Activated T-cell treated with anti-CD3 and anti-CD28 coated beads, Interleukin-2, amount 50 U/mL, for 1 hour (primary cell): ENCODE data around the gene ZNHIT6.
"Not testable (repeated sequence)": the region's sequence is repeated elsewhere in the genome, so short reads cannot be mapped to it uniquely, and the experiment has no call there.

ENCODE experiments used
- DNase-seq: peaks from one replicate; pipeline ENCODE4 v3.0.0-alpha.2; 2020

The ZNHIT6 gene, protein sequence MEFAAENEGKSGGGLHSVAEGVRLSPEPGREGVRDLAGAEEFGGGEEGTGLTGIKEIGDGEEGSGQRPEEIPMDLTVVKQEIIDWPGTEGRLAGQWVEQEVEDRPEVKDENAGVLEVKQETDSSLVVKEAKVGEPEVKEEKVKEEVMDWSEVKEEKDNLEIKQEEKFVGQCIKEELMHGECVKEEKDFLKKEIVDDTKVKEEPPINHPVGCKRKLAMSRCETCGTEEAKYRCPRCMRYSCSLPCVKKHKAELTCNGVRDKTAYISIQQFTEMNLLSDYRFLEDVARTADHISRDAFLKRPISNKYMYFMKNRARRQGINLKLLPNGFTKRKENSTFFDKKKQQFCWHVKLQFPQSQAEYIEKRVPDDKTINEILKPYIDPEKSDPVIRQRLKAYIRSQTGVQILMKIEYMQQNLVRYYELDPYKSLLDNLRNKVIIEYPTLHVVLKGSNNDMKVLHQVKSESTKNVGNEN

DNA sequence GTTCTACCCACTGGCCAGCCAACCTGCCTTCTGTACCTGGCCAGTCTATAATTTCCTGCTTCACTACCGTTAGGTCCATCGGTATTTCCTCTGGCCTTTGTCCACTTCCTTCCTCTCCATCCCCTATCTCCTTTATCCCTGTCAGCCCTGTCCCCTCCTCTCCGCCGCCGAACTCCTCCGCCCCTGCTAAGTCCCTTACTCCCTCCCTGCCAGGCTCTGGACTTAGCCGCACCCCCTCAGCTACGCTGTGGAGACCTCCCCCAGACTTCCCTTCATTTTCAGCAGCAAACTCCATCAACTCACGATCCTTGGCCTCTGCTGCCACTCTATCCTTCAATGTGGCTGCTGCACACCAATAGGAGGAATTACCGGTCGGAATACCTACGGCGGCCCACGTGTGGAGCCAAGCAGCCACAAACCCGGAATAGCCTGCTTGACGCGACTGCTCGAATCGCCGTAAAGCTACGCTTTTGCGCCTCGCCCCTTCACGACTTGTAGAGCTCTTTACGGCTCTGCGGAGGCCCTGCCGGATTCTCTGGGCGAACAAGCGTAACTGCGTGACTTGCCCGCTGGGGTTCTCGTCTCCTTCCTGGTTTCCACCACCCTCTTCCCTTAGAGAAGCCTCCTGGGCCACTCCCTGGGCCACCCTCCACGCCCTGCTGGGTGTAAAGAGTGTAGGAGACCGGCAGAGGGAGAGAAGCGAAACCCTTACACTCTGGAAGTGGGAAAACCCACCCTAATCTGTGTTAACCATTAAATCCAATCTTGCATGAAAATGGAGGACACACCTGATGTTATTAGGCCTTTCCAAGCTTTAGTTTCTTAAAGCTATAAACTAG lies at the start of gene ZNHIT6:
Gene ZNHIT6, minus strand, starts transcription at position 444 of the 839 bp plus-strand sequence. Its CDS starts 149 bp downstream, at position 295.
- peak; percentile 81 for DNase-seq

DNA sequence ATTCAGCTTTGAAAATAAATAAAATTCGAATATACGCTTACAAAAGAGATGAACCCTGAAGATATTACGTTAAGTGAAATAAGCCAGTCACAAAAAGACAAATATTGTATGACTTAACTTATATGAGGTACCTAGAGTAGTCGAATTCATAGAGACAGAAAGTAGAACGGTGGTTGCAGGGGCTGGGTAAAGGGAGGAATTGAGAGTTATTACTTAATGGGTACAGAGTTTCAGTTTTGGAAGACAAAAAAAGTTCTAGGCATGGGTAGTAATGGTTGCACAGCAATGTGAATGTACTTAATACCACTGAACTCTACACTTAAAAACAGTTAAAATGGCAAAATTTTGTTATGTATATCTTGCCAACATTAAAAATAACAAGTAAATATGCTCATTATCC lies 48.6 kb upstream of the ZNHIT6 start:
- DNase-seq: no peak

DNA sequence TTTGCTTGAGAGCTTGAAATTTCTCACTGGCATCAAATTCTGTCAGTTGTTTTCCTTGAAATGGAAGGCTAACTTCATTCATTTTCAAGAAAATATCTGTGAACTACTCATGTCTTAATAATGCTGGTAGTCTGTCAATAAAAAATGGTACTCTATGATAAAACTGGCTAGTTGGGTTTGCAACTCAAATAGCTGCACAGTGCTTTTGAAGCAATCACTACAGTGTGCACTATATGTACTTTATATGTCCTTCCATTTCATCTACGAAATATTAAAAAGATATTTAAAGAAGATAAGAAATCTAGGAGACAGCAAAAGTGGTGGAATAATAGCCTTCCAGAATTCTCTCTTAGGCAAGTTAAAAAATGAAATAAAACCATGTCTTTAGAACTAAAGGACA lies 39.9 kb upstream of the ZNHIT6 start:
- DNase-seq: no peak

DNA sequence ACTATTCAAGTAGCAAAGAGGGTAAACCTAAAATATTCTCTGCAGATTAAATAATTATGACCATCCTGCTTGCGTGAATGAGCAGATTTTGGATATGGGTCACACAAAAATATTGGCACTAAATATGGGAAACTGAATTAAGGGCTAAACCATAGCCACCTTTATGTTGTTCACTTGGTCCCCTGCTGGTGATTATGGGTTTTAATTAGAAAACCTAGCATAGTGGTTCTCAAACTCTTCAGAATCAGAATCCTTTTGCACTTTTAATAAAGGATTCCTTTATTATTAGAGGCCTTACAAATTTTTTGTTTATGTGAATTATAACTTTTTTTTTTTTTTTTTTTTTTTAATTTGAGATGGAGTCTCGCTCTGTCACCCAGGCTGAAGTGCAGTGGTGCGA lies 38.5 kb upstream of the ZNHIT6 start:
- no peak for DNase-seq

DNA sequence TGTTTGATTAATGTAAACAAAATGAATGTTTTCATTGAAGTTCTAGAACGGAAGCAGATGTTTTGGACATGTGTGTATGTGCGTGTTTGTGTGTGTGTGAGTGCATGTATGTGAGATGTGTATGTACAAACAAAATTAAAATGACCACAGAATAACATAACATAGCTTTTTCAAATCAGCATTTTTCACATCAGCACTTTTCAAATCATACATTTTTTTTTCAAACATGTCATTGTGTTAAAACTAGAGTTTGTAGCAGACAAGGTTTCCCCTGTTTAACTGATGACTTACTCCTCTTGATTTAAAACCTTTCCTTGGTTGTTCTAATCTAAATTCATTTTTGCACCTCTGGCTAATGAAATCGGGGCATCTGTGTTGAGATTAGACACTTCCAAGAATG lies 35.6 kb upstream of the ZNHIT6 start:
- no peak for DNase-seq

DNA sequence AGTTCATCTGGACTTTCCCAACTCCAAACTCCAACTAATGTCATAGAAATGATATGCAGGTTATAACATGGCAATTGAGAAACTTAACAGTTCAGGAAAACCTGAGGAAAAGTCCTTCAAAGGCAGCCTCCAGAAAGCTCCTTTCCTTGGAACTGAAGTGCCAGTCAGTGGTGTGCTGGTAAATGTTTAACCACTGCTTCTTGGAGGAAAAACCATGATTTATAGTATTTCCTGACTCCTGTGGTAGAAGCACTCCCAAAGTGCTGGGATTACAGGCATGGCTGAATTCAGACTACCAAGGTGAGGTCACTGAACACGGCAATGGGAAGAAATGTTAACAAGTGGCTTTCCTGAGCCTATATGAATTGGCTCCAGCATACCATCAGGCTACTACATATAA lies 26.7 kb upstream of the ZNHIT6 start:
- DNase-seq: no peak

DNA sequence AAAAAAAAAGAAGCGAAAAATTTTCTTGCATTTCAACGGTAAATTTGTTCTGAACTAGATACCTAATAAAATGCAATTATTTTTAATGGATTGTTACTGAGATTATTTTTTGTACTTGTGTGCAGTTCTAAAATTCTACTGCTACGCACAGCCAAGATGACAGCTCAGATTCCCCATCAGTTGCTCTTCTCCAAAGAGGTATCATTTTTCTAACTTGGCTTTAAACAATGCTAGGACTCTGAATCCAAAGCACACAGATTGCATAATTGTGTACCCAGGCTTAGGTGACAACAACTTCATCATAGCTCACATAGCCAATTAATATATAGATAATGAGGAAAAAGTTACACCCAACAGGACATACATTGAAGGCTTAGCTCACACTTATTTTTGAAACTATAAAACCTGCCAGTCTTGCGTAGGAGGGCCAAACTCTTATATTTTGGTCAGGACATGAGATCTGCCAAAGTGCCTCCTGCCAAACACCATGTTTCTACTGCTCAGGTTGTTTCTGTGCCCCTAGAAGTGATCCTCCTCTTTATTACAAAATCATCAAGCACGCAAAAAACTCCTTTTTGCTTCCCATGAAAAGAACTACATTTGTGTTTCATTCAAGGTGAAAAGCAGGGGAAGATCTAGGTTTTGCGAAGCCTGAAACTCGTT lies 10.6 kb upstream of the ZNHIT6 start:
- no peak for DNase-seq

DNA sequence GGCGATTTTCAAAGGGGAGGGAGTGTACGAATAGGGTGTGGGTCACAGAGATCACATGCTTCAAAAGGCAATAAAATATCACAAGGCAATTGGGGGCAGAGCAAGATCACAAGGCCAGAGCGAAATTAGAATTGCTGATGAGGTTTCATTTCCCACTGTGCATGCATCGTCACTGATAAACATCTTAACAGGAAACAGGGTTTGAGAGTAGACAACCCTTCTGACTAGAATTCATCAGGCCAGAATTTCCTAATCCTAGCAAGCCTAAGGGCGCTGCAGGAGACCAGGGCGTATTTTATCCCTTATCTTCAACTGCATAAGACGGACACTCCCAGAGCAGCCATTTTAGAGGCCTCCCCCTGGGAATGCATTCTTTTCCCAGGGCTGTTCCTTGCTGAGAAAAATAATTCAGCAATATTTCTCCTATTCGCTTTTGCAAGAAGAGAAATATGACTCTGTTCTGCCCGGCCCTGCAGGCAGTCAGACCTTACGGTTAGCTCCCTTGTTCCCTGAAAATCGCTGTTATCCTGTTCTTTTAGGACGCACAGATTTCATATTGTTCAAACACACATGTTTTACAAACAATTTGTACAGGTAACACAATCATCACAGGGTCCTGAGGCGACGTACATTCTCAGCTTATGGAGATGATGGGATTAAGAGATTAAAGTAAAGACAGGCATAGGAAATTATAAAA lies 6.3 kb upstream of the ZNHIT6 start:
- not testable (repeated sequence) for DNase-seq

DNA sequence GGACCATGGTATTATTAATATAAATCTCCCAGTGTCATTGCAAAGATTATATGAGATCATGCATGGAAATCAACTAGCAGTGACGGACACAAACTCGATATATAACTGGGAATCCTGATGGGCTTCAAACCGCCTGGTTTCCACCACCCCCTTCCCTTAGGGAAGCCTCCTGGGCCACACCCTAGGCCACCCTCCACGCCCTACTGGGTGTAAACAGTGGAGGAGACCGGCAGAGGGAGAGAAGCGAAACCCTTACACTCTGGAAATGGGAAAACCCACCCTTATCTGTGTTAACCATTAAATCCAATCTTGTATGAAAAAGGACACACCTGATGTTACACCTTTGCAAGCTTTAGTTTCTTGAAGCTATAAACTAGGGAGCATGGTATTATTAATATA lies 595 bp upstream of the ZNHIT6 start:
- DNase-seq: peak; percentile 19

DNA sequence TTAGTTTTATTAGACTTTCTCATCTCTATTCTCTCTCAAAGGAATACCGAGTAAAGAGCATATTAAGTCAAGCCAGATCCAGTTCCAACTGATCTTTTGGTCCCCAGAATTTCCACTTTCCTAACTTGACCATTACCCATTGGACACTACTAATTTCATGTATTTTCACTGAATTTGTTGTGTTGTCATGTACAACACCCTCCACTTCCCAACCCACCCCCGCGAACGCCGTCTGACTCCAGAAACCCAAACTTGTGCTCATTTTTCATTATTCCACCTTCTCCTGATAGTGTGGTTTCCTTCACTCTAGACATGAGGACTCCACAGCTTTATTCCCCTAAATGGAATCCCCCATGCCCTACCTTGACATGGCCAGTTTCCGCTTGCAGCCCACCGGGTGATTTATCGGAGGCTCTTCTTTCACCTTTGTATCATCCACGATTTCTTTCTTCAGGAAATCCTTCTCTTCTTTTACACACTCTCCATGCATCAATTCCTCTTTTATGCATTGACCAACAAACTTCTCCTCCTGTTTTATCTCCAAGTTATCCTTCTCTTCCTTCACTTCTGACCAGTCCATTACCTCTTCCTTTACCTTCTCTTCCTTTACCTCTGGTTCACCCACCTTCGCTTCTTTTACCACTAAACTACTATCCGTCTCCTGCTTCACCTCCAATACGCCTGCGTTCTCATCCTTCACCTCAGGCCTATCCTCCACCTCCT lies 805 bp downstream of the ZNHIT6 start:
- no peak for DNase-seq

DNA sequence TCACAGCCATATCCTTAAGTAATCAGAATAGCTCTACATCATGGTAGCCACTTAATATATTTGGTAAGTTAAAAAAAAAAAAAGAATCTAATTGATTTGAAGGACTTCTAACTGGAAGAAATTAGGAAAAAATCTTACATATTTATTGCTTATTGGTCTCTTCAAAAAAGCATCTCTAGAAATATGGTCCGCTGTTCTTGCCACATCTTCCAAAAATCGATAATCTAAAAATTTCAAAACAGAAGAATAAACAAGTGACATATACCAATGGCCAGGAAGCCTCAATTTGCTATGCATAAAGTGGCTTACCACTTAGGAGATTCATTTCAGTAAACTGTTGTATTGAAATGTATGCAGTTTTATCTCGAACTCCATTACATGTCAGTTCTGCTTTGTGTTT lies 2.3 kb downstream of the ZNHIT6 start:
- DNase-seq: no peak

DNA sequence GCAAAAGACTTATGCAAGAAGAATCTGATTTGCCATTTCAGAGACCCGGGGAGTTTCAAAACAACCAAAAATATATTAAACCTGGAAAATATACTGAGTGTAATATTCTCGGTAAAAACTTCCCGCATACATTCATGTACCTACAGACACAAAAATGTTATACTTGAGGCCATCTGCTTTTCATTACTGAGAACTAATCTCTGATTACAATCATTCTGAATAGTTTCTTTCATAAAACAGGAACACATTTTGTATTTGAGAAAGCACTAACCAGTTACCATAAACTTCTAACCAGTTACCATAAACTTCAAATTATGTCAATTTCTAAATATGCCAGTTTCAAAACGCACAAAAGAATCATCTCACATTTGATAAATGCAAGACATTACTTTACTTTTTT lies 7.8 kb downstream of the ZNHIT6 start:
- no peak for DNase-seq

DNA sequence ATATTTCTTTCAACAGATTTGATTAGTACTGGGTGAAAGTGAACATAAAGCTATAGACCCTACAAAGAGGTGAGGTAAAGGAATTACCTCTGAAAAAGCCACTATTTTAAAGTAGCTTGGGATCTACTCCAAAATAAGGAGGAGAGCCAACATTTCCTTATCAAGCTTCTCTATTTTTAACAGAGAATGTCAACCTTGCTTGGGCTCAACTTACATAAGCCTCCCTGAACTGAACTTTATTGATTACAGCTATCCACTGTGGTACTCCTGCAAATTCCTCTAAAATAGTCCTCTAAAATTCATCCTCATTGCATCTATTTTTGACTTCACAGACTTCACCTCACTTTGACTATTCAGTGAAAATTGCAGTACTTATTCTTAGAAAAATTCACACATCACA lies 10.3 kb downstream of the ZNHIT6 start:
- no peak for DNase-seq

DNA sequence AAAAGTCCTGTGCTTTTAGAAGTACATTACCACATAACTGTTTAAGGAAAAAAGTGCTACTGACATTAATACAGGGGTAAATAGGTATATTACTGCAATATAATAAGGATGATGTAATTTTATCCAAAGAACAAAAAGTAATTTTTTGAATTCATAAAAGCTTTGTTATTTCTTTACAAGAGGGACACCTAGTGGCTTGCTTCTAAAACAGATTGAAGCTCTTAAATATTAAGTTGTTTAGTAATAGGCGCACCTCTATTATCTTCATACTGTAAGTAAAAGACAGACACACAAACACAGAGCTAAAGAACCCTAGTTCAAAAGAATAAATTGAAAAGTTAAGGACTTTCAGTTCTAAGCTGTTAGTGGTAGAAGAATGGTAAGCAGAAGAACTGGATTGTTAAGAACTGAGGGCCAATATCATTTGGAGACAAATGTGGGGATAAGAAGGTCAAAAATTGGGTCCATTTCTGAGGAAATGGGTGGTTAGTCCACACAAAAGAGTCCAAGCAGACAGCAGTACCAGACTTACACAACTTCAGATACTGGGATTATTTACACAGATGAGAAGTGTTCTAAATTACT lies 15.4 kb downstream of the ZNHIT6 start:
- DNase-seq: no peak

DNA sequence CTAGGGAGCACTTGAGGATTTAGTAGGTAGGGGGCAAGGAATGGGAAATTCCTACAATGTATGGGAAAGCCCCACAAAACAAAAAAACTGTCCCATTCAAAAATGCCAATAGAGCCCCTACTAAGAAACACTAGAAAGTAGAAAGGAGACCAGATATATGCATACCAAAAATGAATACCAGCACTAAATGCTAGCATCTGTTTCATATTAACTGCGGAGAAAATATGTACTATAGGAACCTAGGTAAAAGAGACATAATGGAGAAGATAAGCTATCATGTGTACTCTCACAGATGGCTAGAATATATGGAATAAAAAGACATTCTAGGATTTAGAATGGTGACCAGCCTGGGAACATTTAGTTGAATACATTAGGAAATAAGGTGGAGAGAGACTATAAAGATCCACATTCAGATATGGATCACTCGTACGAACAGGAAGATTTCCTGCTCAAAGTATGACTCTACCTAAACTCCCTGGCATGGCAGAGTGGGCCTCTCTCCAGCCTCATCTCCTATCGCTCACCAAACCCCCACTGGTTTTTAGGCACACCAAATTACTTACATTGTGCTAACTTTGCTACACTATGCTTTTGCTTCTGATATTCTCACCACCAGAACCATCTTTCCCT lies 18.3 kb downstream of the ZNHIT6 start:
- no peak for DNase-seq

DNA sequence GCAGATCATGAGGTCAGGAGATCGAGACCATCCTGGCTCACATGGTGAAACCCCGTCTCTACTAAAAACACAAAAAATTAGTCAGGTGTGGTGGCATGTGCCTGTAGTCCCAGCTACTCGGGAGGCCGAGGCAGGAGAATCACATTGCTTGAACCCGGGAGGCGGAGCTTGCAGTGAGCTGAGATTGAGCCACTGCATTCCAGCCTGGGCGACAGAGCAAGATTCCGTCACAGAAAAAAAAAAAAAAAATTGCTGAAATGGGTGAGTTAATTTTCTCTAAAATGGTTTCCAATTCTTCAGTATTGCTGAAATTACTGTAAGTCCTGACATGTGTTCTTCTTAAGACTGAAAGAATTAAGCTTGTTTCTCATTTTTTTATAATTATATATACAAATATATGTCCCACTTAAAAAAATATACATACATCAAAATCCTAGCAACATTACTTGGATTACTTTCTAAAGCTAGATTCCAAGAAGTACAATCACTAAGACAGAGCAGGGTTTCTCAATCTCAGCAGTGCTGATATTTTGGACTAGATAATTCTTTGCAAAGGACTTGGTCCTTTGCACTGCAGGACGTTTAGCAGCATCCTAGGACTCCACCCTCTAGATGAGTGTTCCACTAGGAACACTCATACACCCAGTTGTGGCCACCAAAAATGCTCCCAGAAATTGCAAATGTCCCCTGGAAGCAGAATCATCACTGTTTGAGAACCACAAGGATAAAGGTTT lies 24.8 kb downstream of the ZNHIT6 start:
- no peak for DNase-seq

DNA sequence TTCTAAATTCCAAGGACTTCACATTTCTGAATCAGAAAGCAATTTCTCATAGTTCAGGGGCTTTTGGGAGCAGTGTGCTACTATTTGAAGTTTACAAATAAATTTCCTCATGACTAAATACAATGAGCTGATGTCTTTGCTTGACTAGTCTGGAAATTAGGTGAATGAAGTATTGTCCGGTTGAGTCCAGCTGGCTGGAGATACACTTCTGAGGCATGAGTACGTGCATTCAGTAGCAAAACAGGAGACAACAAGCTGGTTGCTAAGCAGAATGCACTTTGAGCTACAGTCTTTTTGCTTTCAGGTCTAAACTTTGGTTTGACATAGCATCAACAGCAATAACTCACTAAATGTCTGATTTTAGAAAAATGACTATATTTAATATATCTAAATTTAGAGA lies 27.1 kb downstream of the ZNHIT6 start:
- no peak for DNase-seq

DNA sequence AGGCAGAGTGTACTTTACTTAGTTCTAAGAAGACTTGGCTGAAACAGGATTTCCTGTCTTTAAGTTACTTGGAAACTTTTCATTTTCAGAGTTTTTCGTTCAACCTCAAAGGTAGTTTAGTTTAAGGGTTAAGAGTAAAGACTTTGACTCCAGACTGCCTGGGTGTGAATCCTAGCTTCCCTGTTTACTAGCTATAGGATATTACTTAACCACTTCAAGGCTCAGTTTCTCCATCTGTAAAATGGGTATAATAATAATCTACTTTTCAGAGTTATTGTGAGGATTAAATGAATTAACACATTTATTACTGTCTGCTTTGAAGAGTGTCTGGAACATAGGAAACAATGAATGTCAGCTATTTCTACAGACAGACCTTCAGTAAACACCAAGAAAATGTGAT lies 30.0 kb downstream of the ZNHIT6 start:
- no peak for DNase-seq

DNA sequence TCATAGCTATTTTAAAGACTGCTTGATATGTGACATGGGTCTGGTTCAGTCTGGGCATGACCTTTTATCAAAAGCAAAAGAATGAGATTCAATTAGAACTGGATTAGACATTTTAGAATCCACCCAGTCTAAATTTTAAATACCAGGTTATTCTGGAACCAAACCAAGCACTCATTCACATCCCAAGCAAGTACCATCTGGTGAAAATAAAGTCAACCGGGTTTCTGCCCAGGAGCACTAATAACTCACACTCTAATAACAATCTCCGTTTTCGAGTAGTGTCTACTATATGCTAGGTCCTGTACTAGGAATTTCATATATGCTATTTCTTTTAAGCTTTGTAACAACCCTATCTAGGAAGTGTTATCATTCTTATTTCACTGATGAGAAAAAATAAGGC lies 30.6 kb downstream of the ZNHIT6 start:
- DNase-seq: no peak

DNA sequence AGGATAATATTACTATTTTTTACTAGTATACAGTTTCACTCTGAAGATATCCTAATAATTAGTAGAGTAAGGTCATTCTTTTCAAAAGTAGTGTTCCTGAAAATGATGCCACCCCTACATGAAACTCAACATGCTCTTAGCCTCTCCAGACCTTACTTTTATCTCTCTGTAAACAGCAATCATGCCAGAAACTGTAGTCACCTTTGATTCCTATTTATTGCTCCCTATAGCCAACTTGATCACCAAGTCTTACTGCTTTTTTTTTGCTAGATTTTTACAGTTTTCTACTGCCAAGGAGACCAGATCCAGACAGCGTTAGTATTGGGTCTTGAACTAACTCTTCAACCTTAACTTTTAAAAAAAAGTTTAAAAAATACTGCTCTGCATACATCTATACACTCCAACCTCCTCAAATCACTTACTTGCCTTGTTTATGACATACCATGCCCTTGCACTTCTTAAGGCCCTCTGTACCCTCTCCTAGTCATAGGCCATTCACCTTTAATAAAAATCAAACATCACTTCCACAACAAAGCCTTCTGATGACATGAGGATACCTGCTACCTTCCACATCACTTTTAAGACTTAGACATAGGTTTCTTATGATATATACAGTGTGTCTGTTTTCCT lies 36.1 kb downstream of the ZNHIT6 start:
- DNase-seq: no peak
